Cardiac septum (tissue), 1 donor: ENCODE data around the gene SLC29A1. TPM values are rescaled to one million over a fixed set of nuclear protein-coding genes. Genes with fewer than 3 reads are reported as not detected.
"Not testable (repeated sequence)": the region's sequence is repeated elsewhere in the genome, so short reads cannot be mapped to it uniquely, and the experiment has no call there.

Source experiments
- DNase-seq: peaks from one replicate; pipeline ENCODE4 v3.0.0-alpha.2; 2020; ENCODE audit warnings: low spot score
- intact Hi-C: fragments of 100-400 bp; cut with DNase I; formaldehyde crosslinking; loops from one replicate; pipeline ENCODE4 v1.14.0; 2022
- total RNA-seq: library from RNA; stranded (reverse); fragmentation: NEBNext Ultra II Directional; extraction: Animal tissue kit (Norgen Biotek cat#: 25700); gene quantifications from one replicate; pipeline ENCODE4 v1.2.1, GENCODE V29; 2021
- donor health status: DM: no; HTN: no; CAD: no.

SLC29A1 gene
- total RNA-seq, 1 donor from 2014 or later: 105 TPM

DNA sequence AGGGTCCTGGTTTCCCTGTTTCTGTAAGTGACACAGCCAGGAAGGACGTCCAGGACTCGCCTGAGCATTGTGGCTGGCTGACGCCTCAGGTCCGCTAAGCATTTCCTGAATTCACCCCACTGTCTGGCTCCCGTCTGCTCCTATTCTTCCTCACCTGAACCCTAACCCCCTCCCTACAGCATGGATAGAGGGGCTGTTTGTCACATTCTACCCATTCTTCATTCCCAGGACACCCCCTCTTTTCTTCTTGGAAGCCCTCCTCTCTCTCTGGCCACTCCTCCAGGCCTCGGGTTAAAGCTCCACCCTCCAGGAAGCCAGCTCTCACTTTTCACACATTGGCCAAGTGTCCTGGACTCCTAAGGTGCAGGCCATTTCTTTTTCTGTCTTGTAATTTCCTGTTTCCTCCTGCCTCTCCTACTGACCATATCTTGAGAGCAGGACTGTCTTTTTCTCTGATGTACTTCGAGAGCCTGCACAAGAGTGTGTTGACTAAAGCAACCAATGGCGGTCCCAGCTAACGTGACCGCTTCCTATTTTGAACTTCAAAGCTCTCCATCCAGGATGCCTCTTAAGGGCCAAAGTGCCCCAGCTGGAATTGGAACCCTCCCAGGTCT, 30.9 kb upstream of the SLC29A1 start:
- peak; percentile 75 for DNase-seq
- intact Hi-C loops: no loop called here

- intact Hi-C loops: no loop called here
Observed at GRCh38 chr6:44193307-44193910, 30.0 kb upstream of the SLC29A1 start.

DNA sequence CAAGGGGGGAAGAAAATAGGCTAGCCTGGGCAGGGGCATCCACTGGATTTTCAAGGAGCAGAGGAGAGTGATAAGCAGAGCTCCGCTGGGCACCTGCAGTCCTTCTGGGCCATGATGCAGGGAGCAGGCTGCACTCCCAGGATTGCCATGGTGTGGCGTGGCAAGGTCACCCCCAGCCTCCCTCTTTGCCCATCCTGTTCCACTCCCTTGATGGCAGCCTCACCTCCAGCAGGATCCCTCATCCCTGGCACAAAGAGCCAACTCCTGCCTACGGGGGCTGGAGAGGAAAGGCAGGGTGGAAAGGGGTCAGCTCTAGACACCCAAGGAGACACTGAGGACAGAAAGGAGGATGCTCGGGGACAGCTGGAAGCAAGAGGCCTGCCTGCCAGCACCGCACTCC, 29.1 kb upstream of the SLC29A1 start:
- DNase-seq: peak; percentile 63
- intact Hi-C loops: no loop called here

More at GRCh38 chr6:44193307-44193910, 30.0 kb upstream of the SLC29A1 start:
- DNase-seq: peak; percentile 58

DNA sequence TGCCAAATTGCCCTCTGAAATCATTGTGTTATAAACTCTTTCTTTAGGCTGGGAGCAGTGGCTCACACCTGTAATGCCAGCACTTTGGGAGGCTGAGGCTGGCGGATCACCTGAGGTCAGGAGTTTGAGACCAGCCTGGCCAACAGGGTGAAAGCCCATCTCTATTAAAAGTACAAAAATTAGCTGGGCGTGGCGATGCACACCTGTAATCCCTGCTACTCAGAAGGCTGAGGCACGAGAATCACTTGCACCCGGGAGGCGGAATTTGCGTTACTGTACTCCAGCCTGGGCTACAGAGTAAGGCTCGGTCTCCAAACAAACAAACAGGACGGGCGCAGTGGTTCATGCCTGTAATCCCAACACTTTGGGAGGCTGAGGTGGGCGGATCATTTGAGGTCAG, 27.0 kb upstream of the SLC29A1 start:
- intact Hi-C loops: not testable (repeated sequence)
- DNase-seq: peak; percentile 44

GRCh38 chr6:44198684-44199083, 24.7 kb upstream of the SLC29A1 start:
- intact Hi-C loops: no loop called here
- peak; percentile 12 for DNase-seq

- intact Hi-C loops: no loop called here
Observed at GRCh38 chr6:44199883-44200282, 23.5 kb upstream of the SLC29A1 start.

DNA sequence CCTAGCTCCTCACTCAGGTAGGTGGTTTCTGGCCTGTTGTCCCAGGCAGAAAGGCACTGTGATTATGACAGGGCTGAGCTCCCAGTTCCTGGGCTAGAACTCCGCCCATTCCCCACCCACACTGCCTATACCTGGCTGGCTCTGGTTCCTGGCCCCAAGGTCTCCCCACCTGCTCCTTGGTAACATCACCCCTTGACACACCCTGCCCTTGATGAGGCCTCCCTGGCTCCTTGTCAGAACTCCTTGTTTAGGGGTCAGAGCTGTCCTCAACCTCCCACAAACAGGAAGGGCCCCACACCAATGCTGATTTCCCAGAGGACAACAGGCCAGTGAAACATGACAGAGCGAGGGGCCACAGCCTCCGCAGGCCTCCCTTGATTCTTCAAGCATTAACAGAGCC, 22.2 kb upstream of the SLC29A1 start:
- intact Hi-C loops: no loop called here
- peak; percentile 55 for DNase-seq

More at GRCh38 chr6:44199883-44200282, 23.5 kb upstream of the SLC29A1 start:
- DNase-seq: peak; percentile 22

DNA sequence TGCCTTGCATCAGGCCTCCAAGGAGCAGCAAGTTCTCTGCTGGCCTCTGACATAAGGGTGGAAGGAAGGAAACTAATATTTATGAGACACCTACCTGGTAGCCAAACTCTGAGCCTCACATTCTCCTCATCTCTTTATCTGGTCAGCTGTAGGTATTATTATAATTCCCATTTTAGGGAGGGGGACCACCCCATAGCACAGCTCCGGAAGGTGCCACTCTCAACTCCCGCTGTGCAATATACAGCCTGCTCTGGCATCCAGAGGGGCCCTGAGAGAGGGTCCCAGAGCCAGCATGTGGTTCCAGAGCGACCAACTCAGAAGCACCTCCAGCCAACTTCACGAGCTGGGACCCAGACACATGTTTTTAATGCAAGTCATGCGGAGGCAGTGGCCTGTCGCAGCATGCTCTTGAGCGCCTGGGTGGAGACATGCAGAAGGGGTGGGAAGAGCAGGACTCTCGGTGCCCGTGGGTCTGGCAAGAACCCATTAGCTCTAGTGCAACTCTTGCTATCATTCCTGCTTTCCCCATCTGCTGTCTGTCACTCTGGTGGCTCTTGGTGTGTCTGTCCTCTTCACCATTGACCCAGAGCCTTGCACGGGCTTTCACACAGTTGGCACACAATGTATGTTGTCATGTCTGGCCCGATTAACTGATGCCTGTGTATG, 21.6 kb upstream of the SLC29A1 start:
- peak; percentile 50 for DNase-seq
- intact Hi-C loops: no loop called here

DNA sequence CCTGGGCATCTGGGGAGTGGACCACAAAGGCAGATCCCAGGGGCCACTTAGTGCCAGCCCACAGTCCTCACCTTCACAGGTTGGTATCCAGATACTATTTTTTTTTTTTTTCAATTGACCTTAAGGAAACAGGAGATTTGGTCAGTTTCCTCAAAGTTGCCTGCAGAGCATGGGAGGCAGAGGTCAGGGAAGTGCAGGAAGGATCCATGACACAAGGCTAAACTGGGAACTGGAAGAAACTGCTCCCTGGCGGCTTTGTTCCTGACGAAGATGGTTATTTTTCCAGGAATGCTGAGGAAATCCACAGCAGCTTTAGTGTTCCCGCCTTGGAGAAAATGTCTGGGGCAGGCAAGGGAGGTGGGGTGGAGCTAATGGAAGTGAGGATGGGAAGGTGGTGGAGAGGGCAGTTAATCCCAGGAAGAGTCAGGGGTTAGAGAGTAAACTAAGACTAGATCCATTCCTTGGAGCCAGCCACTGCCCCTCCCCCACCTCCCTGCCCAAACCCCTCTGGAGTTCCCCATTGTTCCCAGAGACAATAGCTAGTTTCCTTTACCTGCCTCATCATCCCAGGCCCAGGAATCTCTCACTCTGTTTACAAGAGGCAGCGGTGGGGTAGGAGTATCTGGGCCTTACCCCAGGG, 20.9 kb upstream of the SLC29A1 start:
- intact Hi-C loops: no loop called here
- peak; percentile 72 for DNase-seq

DNA sequence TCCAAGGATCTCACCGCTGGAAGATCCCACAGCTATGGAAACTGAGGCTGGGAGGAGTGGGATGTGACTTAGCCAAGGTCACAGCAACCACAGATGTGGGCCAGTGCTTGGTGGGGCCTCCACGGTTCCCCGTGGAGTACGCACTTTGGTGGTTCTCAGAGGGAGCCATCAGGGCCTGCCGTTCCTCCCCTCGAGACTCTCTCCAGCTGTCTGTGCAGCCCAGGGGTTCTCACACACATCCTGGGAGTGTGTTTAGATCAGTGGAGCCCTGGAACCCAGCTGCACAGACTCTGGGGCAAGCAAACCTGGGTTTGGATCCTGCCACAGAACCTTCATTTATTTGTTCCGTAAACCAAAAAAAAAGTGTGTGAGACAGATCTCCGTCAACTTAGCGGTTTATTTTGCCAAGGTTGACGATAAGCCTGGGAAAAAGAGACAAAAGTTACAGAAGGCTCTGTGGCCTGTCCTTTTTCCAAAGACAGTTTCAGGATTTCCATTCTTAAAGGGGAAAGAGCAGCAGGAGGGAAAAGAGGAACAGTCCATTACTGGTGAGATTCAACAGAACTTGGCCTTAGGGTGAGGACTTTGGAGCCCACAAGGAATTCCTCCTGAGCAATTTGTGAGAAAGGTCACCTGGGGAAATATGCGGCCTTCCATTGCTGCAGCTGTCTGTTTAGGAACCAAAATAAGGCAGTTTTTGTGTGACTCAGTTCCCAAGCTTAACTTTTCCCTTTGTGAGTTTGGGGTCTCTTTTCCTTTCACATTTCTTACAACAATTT, 20.2 kb upstream of the SLC29A1 start:
- intact Hi-C loops: no loop called here
- DNase-seq: peak; percentile 15

DNA sequence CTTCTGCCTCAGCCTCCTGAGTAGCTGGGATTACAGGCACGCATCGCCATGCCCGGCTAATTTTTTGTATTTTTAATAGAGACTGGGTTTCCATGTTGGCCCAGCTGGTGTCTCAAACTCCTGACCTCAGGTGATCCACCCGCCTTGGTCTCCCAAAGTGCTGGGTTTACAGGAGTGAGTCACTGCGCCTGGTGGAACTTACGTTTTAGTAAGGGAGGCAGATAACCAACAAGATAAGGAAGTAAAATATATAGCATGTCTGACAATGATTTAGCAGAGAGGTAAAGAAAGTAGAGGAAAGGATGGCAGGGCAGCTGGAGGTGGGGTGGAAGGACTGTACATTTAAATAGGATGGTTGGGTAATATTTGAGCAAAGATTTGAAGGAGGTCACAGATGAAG, 19.4 kb upstream of the SLC29A1 start:
- DNase-seq: peak; percentile 4
- intact Hi-C loops: no loop called here

GRCh38 chr6:44207966-44208365, 15.4 kb upstream of the SLC29A1 start:
- intact Hi-C loops: no loop called here
- DNase-seq: peak; percentile 3

DNA sequence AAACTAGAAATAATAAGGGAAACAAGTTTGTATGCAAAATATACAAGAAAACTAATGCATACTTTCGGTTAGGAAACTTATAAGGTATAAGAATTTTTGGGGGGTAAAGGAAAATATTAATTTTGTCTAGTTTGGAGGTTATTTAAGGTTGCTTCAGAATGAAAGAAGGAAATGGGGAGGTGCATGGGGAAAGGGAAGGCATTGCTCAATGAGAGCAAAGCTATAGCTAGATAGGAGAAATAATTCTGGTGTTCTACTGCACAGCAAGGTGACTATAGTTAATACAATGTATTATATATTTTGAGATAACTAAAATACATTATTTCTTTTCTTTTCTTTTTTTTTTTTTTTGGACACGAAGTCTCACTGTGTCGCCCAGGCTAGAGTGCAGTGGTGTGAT, 12.1 kb upstream of the SLC29A1 start:
- no peak for DNase-seq
- intact Hi-C loops: no loop called here

DNA sequence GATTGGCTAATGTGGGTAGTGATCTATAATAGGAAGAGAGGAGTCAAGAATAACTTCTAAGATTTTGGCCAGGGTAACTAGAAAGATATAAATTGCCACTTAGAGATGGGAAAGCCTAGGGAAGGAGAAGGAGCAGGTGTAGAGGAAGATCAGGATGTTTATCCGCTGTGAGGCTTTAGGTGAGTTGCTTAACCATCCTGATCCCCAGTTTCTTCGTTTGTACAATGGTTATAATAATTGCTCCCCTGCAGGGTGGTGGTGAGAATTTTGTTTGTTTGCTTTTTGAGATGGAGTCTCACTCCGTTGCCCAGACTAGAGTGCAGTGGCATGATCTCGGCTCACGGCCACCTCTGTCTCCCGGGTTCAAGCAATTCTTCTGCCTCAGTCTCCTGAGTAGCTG, 9.1 kb upstream of the SLC29A1 start:
- no peak for DNase-seq
- intact Hi-C loops: no loop called here

DNA sequence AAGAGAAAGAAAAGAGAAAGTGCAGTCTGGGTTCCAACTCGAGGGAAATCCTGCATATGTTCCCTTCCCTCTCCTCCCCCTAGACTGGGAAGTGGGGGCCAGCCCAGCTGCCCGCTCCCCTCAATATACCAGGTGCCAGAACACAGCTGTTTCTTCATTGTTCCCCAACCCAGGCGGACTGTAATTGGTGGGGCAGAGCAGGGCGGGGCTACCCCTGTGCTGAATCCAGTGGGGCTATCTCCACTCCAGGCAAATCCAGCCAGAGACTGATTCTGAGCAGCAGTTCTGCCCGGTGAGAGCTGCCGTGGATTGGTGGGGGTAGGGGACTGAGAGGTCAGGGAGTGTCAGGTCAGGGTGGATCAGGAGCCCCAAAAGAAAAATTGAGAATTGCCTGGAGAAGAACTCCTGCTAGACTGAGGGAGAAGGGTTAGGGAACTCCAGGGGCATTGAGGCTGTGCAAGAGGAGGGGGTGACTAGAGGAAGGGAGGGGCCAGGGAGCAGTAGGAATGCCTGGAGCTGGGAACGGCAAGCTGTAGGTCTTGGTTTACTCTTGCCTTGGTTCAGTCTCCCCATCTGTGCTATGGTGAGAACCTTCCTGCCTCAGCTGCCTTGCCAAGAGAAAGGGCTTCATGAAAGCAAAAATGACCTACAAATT, 6.6 kb upstream of the SLC29A1 start, which contains the start of gene MYMX:
MYMX (plus strand) TSS at position 250 of the 655 bp plus-strand sequence. CDS start 546 bp downstream, outside the sequence.
- DNase-seq: peak; percentile 66
- intact Hi-C loops: no loop called here

- DNase-seq: peak; percentile 78
- intact Hi-C loops: no loop called here
Observed at GRCh38 chr6:44217332-44218143, 5.9 kb upstream of the SLC29A1 start.

- peak; percentile 92 for DNase-seq
- intact Hi-C loops: no loop called here
Observed at GRCh38 chr6:44219053-44219814, 4.2 kb upstream of the SLC29A1 start.
